IPS-15b (cell line): Measurements from ENCODE around the gene FGD3.

Experiments used
- H3K27me3 ChIP-seq: one replicate; pipeline ENCODE4 v1.6.1; 2013; ENCODE audit warnings: low read length; ENCODE audit not compliant: control insufficient read depth, insufficient read depth
- H3K36me3 ChIP-seq: one replicate; pipeline ENCODE4 v1.6.1; 2013; ENCODE audit warnings: low read length; ENCODE audit not compliant: control insufficient read depth, insufficient read depth
- H3K4me1 ChIP-seq: one replicate; pipeline ENCODE4 v1.6.1; 2013; ENCODE audit warnings: mild to moderate bottlenecking, low read length; ENCODE audit not compliant: control insufficient read depth, insufficient read depth
- H3K4me3 ChIP-seq: one replicate; pipeline ENCODE4 v1.5.1; 2013; ENCODE audit warnings: low read depth, low read length
- H3K9ac ChIP-seq: one replicate; pipeline ENCODE4 v1.6.1; 2013; ENCODE audit warnings: low read depth, mild to moderate bottlenecking, low read length
- H3K9me3 ChIP-seq: one replicate; pipeline ENCODE4 v1.6.1; 2013; ENCODE audit warnings: mild to moderate bottlenecking, low read length; ENCODE audit not compliant: control insufficient read depth, insufficient read depth

FGD3 gene

DNA sequence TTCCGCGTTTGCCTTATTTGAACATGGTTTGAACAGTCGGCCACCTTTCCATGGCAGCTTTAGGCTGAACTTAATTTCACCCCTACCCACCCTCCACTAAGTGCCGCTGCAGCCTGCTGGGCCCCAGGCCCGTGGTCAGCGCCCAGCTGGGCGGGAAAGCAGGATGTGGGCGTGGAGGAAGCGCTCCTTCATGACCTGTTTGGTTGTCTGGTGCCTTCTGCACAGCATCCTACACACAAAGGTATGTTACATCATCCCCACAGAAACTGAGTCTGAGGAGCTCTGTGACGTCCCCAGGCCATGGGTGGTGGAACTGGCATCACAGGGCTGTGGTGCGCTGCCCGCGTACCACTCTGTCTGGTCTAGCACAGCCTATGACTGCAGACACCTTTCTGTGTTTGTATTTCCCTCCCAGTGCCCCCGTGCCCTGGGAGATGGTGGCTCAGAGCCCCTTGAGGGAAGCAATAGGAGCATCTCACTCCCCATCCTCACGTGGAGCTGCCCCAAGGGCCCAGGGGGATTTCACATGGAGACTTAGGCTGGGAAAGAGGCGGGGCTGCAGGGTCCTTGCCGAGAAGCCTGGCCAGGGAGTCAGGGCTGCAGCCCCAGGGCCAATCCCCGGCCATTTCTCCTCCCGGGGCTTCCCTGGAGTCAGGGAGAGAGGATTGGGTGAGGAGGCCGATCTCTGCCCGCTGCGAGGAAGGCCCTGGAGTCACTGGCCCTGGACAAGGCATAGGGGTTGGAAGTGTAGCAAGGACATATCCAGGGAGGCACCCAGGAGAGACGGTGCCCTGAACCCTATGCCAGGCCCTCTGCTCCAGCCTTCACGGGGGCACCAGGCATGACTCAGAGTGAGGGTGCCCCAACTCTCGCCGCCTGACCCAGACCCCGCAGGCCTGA is 73.7 kb downstream of the FGD3 start:
- no peak overlapping the region for H3K4me3 ChIP-seq
- no peak overlapping the region for H3K9ac ChIP-seq
- H3K4me1 ChIP-seq: no peaks in the 10 kb centered on the region
- no peaks in the 10 kb centered on the region for H3K9me3 ChIP-seq
- no peaks in the 10 kb centered on the region for H3K36me3 ChIP-seq
- no peaks in the 10 kb centered on the region for H3K27me3 ChIP-seq

GRCh38 chr9:93022066-93022465 is 74.7 kb downstream of the FGD3 start:
- Histone ChIP-seq H3K9ac (no peak overlapping the region), H3K4me3 (no peak overlapping the region), H3K9me3 (no peaks in the 10 kb centered on the region), H3K4me1 (no peaks in the 10 kb centered on the region), H3K36me3 (no peaks in the 10 kb centered on the region), H3K27me3 (no peaks in the 10 kb centered on the region)

GRCh38 chr9:93022721-93023520 is 75.6 kb downstream of the FGD3 start:
- Histone ChIP-seq H3K9me3 (no peaks in the 10 kb centered on the region), H3K4me1 (no peaks in the 10 kb centered on the region), H3K36me3 (no peaks in the 10 kb centered on the region), H3K9ac (no peak overlapping the region), H3K27me3 (no peaks in the 10 kb centered on the region), H3K4me3 (no peak overlapping the region)

DNA sequence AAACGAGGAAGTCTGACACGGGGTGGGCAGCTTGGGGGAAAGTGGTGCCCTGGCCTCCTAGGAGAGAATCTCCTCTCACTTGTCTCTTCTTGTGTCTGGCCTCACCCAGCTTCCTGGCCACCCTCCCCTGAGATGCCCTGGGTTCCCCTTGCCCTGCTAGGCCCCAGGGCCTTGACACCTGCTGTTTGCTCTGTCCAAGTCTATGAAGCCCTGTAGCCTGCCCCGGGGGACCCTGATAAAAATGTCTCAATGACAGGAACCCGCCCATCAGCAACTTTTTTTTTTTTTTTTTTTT is 76.1 kb downstream of the FGD3 start:
- no peak overlapping the region for H3K9ac ChIP-seq
- H3K4me3 ChIP-seq: no peak overlapping the region
- H3K27me3 ChIP-seq: no peaks in the 10 kb centered on the region
- H3K4me1 ChIP-seq: no peaks in the 10 kb centered on the region
- H3K9me3 ChIP-seq: no peaks in the 10 kb centered on the region
- H3K36me3 ChIP-seq: no peaks in the 10 kb centered on the region

DNA sequence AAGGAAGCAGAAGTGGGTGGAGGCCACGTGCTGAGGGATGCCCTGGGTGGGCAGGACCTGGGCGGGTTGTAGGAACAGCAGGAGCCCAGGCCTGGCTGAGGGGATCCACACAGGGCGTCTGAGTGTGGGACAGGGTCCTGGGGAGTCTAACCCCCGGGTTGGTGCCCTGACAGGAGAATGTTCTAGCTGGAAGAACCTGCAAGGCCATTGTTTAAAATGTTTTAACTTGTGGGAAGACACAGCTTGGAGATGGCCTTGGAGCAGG is 77.3 kb downstream of the FGD3 start:
- H3K4me3 ChIP-seq: no peak overlapping the region
- no peaks in the 10 kb centered on the region for H3K27me3 ChIP-seq
- no peak overlapping the region for H3K9ac ChIP-seq
- no peaks in the 10 kb centered on the region for H3K4me1 ChIP-seq
- no peaks in the 10 kb centered on the region for H3K9me3 ChIP-seq
- H3K36me3 ChIP-seq: no peaks in the 10 kb centered on the region

- no peaks in the 10 kb centered on the region for H3K36me3 ChIP-seq
- H3K9me3 ChIP-seq: no peaks in the 10 kb centered on the region
- H3K4me1 ChIP-seq: no peaks in the 10 kb centered on the region
- H3K27me3 ChIP-seq: no peaks in the 10 kb centered on the region
- no peak overlapping the region for H3K4me3 ChIP-seq
- H3K9ac ChIP-seq: no peak overlapping the region
These were observed 77.8 kb downstream of the FGD3 start for GRCh38 chr9:93024986-93025630.

DNA sequence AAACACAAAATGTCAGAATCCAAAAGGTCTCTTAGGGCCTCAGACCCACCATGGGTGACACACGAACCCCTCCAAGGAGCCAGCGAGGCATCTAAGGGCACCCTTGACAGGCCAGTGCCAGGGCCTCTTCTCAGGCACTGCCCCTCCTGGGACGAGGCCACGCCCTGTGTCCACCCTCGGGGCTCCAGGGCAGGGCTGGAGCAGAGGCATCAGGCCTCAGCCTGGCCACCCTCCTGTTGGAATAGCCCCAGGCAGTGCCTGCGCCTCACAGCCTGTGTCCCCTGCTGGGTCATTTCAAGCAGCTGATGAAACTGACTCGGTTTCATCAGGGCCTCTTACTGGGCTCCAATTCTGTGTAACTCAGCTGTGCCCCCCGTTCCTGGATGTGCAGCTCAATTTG is 78.4 kb downstream of the FGD3 start:
- no peak overlapping the region for H3K9ac ChIP-seq
- no peaks in the 10 kb centered on the region for H3K9me3 ChIP-seq
- no peaks in the 10 kb centered on the region for H3K27me3 ChIP-seq
- H3K4me1 ChIP-seq: no peaks in the 10 kb centered on the region
- H3K4me3 ChIP-seq: no peak overlapping the region
- no peaks in the 10 kb centered on the region for H3K36me3 ChIP-seq

GRCh38 chr9:93026640-93027039 is 79.3 kb downstream of the FGD3 start:
- H3K4me3 ChIP-seq: no peak overlapping the region
- no peaks in the 10 kb centered on the region for H3K27me3 ChIP-seq
- no peaks in the 10 kb centered on the region for H3K9me3 ChIP-seq
- no peak overlapping the region for H3K9ac ChIP-seq
- H3K36me3 ChIP-seq: no peaks in the 10 kb centered on the region
- H3K4me1 ChIP-seq: no peaks in the 10 kb centered on the region

DNA sequence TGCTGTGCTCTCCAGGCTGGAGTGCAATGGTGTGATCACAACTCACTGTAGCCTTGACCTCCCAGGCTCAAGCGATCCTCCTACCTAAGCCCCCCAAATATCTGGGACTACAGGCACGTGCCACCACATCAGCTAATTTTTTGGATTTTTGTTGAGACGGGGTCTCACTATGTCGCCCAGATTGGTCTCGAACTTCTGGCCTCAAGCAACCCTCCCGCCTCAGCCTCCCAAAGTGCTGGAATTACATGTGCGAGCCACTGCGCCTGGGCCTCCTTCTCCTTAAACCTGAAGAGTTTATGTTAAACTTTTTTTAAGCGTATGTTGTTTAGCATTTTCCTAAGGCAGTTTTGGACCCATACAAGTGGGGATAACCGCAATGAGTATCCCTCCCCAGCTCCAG is 80.4 kb downstream of the FGD3 start:
- H3K9ac ChIP-seq: no peak overlapping the region
- H3K4me3 ChIP-seq: no peak overlapping the region
- no peaks in the 10 kb centered on the region for H3K36me3 ChIP-seq
- no peaks in the 10 kb centered on the region for H3K9me3 ChIP-seq
- no peaks in the 10 kb centered on the region for H3K4me1 ChIP-seq
- H3K27me3 ChIP-seq: no peaks in the 10 kb centered on the region

DNA sequence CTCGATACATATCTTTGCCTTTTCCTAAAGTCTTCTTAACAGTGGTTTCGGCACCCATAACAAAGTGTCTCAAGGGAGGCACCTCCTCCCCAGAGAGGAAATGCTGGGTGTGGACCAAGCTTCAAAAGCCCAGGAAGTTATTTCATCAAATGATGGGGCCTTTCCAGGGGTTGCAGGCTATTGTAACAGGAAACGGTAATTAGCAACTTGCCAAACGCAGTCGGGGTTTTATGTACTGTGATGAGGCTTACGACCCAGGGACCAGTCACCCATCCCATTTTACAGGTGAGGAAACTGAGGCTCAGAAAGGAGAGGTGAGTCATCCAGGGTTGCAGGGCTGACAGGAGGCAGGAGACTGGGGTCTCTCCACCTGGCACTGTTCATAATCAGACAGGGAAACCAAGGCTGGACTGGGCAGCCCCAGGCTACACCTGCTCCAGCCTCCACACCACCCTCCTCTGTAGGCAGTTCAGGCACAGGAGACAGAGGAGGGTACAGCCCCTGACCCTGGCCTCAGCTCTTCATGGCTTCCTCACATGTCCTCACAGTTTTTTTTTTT is 81.2 kb downstream of the FGD3 start:
- H3K36me3 ChIP-seq: no peaks in the 10 kb centered on the region
- no peak overlapping the region for H3K9ac ChIP-seq
- H3K9me3 ChIP-seq: no peaks in the 10 kb centered on the region
- no peak overlapping the region for H3K4me3 ChIP-seq
- H3K27me3 ChIP-seq: no peaks in the 10 kb centered on the region
- no peaks in the 10 kb centered on the region for H3K4me1 ChIP-seq

DNA sequence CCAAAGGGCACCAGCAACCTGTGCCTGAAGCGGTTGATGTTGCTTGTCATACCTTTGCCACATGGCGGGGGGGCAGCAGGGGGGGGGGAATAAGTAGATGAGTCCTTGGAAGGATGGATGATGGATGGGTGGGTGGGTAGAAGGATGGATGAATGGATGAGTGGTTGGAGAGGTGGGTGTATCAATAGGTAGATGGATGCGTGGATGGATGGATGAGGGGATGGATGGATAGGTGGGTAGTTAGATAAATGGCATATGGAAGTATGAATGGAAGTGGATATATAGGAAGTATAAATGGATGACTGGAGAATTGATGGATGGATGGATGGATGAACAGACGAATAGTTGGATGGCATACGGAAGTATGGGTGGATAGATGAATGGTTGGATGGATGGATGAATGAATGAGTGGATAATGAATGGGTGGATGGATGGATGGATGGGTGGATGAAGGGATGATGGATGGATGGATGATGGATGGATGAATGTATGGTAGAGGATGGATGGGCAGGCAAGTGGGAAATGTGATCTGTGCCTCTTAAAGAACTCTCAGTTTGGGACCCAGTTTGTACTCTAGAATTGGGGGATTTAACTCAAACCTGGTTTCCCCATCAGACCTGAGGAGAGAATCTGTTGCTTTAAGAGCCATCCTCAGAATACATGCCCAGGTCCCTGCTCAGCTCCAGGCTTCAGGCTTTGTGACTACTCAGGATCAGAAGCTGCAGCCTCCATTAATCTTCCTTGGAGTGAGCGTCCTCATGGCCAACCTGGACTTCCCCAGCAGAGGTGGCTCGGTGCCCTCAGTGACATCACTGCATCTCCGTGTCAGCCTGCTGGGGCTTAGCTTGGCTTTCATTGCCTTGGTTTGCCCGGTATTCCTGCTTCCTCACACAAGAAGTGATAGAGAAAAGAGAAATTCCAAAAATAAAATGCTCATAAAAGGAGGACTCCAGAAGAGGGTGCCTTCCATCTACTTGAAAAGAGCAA is 83.6 kb downstream of the FGD3 start:
- H3K36me3 ChIP-seq: no peaks in the 10 kb centered on the region

More for the DNA sequence above, 83.6 kb downstream of the FGD3 start:
- H3K9me3 ChIP-seq: no peaks in the 10 kb centered on the region
- H3K4me3 ChIP-seq: no peak overlapping the region
- H3K9ac ChIP-seq: no peak overlapping the region
- no peaks in the 10 kb centered on the region for H3K4me1 ChIP-seq
- no peaks in the 10 kb centered on the region for H3K27me3 ChIP-seq
